NT2/D1 (cell line): ENCODE measurements around the gene SYT5.

Experiments
- SUZ12 ChIP-seq: IDR thresholded peaks from 2 replicates; pipeline ENCODE4 v1.6.1; 2011; ENCODE audit not compliant: insufficient read length, insufficient read depth; ENCODE audit errors: extremely low read depth
- YY1 ChIP-seq: IDR thresholded peaks from 2 replicates; pipeline ENCODE4 v1.6.1; 2011; ENCODE audit not compliant: insufficient read length, insufficient read depth
- ZNF274 ChIP-seq: IDR thresholded peaks from 2 replicates; pipeline ENCODE4 v1.6.1; 2011; ENCODE audit warnings: mild to moderate bottlenecking, low read depth, low read length

- TF ChIP-seq YY1 (no peak), SUZ12 (no peak), ZNF274 (no peak)
Measured at GRCh38 chr19:55158848-55159749, 21.0 kb downstream of the SYT5 start.
